Measurements from ENCODE around the gene CLPSL1. TPM values are rescaled to one million over a fixed set of nuclear protein-coding genes. Genes with fewer than 3 reads are reported as not detected.

Gene CLPSL1
- total and polyA plus RNA-seq, 2 of the 8 experiments (the other 6 are each of a cell fraction or from before 2014, with no cell fraction given), result not detected

- TF ChIP-seq PHF8 (conservative IDR thresholded peaks at IDR 0.05; ENCODE audit: low read depth, low read length), result no peak
- no peak for TF ChIP-seq NRF1 (IDR thresholded peaks at IDR 0.05; ENCODE audit: low read depth, low read length)
- TF ChIP-seq EGR1 (IDR thresholded peaks at IDR 0.05; ENCODE audit: borderline replicate concordance, low read depth, low read length), result no peak
- no peak for TF ChIP-seq SP1 (IDR thresholded peaks at IDR 0.05; ENCODE audit: low read depth, low read length)
- TF ChIP-seq MAFK (IDR thresholded peaks at IDR 0.05; ENCODE audit: low read depth, low read length), result no peak
Measured at GRCh38 chr6:35810971-35811698, 30.3 kb downstream of the CLPSL1 start (continued).
